ENCODE results near the gene CIRBP.

CIRBP gene

DNA sequence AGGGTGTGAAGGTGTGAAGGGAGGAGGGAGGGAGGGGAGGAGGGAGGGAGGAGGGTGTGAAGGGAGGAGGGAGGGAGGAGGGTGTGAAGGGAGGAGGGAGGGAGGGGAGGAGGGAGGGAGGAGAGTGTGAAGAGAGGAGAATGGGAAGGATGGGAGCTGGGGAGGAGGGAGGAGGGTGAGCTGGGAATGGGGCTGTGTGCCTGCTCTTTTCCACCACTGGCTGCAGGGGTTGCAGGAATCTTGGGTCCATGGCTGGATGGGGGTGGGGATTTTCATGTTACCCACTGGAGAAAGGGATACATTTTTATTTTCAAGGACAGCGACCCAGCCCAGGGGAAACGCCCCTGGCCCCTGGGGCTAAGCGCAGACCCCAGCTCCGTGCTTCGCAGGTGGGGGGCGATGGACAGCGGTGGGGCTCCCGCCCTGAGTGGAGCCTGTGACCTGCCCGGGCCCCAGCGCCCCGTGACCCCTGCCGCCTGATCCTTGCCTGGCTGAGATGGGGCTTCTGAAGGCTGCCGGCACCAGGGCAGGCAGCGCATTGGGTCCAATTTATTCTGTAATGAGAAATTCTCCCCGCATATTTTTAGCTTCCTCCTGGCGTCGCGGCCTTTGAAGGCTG, 13.6 kb downstream of the CIRBP start:
- DNase-seq, result no peak

DNA sequence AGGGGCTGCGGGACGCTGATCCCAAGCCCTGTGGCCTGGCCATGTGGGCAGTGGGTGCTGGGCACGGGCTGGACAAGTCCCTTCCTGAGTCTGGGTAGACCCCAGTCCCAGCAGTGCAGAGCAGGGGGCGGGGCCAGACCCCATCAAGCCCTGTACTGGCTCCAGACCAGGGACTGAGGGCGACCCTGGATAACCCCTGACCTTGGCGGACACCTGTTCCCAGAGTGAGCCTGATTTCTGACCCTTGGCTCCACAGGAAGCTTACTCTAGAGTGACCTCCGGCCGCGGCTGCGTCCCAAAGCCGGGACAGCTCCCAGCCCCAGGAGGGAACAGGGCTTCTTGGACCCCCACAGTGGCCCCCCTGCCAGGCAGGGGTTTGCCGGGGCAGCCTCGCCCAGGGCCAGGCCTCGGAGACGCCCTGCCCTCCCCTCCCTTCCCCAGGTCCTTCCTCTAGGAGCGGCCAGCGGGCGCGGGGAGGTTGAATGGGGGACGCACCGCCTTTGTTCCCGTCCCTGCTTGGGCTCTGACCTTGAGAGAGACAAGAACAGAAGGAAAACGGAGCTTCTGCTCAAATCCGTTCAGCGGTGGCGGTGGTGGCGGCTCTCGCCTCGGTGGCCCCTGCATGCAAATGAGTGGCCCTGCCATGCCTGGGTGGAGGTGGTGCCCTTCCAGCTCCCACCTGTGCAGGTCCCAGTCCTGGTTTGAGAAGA, 14.2 kb downstream of the CIRBP start:
- no peak for DNase-seq

DNA sequence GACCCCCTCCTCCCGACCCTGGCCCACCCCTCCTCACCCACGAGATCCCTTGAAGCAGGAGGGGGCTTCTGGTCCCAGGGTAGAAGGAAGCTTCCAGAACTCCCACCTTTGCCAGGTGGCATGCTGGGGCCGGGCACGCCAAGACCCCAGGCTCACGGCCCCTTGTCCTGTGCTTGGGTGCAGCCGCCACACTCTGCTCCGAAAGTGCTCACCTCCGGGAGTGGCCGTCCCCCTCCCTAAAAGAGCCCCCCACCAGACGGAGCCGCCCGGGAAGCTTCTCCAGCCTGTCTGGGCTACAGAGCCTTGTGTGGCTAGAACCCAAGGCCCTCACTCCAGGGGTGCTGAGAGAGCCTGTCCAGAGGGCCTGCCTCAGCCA, 14.8 kb downstream of the CIRBP start:
- no peak for DNase-seq

DNA sequence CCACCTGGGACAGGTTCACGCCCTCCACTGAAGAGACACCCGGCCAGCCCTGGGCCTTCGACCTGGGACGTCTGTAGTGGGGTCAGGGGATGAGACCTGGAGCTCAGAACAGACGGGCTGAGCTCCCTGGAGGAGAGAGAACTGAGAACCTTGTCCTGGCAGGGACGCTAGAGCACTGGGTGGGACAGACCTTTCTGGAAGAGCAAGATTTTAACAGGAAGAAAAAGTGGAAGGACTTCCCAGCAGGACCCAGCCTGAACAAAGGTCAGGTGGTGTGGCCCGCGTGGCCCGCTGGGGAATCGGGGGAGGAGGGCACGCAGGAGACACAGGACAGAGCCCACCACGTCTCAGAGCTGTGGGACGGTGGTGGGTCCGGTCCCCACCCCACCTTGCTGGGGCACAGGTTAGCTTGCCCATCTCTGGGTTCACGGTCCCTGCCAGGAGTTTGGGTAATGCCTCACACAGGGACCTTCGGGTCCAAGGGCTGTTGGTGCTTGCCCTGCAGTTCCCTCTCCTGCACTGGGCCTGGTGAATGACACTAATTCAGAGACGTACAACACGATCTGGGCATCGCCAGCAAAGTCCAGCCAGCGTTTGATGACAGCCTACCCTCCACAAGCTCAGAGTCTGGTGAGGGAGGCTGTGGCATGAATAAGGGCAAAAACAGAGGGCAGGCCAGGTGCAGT, 15.3 kb downstream of the CIRBP start:
- no peak for DNase-seq

DNA sequence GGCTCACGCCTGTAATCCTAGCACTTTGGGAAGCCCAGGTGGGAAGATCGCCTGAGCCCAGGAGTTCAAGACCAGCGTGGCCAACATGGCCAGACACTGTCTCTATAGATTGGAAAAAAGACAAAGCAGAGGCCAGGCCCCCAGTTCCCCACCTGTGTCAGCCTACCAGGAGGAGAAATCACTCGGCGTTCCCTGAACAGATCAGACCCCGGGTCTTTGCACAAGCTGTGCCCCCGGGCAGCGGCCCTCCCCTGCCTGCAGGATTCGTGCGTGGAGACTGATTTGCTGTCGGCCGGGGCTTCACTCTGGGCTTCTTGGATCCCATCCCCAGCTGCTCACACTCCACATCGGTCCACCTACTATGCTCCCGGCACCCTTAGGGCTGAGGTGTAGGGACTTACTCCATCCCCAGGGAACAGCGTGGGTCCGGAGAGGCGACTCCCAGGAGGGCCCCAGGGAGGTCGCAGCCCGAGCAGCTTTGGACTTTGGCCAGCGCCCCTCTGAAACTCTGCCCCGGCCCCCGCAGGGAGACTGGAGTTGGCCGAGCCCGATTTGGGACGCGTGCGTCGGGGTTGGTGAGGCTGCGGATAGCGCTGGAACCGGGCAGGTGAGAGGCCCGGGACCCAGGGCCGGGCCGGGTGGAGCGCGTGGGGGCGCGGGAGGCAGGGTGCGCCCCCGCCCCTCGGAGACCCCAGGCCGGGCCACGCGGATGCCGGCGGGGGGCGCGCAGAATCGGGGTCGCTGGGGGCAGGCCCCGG, 16.0 kb downstream of the CIRBP start:
- DNase-seq, result no peak

DNA sequence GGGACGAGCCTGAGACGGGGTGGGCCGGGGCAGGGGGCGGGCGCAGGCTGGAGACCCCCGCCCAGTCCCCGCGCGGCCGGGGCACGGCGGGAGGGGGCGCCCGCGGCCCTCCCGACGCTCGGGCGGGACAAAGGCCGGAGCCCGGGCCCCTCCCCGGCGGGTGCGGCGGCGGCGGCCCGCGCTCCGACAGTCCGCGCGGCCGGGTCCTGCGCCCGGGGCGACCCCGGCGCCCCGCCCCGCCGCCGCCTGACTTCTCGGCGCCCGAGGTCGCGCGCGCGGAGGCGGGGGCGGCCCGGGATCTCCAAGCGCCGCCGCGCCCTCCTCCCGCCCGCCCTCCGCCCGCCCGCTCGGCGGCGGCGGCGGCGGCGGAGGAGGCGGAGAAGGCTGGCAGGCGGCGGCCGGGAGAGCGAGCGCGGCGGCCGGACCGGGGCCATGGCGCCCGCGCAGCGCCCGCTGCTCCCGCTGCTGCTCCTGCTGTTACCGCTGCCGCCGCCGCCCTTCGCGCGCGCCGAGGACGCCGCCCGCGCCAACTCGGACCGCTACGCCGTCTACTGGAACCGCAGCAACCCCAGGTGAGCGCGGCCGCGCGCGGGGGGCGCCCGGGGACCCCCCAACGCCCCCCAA, 16.7 kb downstream of the CIRBP start, which contains the start of gene EFNA2:
TSS of gene EFNA2 (plus strand) at position 137 of the 624 bp plus-strand sequence. CDS start at position 433, 296 bp downstream.
- DNase-seq, result no peak

DNA sequence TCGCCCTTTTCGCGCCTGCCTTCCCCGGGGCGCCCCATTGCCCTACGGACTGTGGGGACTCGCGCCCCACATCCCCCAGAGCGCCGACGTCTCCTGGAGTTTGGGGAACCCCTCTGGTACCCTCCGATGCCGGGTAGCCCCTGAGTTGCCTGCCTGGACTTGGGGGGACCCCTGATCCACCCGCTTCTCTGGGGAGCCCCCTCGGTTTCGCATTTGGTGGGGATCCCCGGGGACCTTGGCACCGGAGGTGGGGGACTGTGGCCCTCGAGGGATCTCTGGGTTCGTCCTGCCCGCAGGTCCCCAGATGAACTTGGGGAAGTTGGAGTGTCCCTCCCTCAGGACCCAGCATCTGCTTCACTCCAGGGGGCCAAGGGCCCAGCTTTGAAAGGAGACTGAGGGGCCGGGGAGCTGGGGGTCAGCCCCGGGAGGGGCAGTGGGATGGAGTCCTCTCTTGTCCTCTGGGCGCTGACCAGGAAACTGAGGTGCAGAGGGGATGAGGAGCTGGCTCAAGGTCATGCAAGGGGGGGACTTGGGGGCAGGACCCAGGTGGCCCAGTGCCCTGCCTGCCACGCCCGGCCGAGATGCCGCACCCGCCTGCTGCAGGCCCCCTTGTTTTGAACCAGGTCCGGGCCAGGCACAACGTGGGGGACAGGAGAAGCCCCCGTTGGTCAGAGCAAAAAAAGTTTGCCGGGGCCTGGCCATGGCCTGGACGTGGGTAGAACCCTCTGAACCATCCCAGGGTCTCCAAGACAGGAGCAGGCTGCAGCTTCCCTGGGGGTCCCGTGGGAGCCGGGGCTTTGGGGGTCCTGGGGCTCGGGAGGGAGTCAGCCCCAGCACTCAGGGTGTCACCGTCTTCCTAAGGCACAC, 17.6 kb downstream of the CIRBP start:
- no peak for DNase-seq

DNA sequence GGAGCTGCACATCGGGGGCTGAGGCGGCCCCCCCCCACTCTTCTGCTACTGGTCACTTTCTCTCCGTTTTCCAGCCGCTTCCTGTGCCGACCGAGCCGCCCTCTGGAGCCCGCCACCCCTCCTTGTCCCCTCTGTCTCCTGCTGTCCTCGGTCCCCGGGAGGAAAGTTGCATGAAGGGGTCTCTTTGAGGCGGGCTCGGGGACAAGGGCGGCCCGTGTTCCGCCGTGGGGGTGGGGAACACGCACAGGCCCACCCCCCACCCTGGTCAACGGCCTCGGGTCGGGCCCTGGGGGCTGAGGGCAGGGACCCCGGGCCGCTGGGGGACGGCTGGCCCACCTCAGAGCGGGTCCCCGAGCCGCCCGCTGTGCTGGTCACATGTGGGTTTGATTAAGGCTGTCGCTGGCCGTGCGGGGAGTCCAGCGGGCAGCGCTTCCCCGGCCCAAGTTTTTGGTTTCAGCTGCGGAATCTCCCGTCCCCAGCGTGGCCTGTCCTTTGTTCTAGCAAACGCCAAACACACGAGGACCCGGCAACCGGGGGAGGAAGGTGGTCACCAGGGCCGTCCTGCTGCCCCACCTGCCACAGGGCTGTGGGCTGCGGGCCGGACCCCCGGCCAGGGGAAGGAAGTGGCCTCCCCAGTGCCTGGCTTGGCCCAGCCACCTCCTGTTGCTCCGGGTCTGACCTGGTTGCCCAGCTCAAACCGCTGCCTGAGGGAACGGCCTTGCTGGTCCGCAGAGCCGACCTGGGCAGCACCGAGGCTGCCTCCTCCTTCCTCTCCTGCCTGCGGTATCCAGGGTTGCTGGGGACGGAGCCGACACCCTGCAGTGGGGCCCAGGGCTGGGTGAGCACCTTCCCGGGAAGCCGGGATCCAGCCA, 18.5 kb downstream of the CIRBP start:
- no peak for DNase-seq

DNA sequence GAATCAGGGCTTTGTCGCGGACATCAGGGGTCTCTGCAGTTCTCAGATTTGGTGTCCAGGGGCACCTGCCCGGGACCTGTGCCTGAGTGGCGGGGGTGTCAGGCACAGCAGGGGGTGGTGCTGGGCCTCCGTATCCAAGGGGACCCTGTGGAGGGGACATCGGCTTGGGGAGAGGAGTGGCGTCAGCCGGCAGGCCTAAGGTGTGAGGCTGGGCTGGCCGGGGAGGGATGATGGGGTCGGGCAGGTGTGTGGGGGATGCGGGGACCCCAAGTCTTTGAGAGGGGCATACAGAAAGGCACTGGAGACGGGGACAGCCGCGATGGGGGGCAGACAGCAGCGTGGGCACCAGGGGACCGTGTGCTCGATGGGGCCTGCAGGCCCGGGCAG, 19.1 kb downstream of the CIRBP start:
- no peak for DNase-seq

DNA sequence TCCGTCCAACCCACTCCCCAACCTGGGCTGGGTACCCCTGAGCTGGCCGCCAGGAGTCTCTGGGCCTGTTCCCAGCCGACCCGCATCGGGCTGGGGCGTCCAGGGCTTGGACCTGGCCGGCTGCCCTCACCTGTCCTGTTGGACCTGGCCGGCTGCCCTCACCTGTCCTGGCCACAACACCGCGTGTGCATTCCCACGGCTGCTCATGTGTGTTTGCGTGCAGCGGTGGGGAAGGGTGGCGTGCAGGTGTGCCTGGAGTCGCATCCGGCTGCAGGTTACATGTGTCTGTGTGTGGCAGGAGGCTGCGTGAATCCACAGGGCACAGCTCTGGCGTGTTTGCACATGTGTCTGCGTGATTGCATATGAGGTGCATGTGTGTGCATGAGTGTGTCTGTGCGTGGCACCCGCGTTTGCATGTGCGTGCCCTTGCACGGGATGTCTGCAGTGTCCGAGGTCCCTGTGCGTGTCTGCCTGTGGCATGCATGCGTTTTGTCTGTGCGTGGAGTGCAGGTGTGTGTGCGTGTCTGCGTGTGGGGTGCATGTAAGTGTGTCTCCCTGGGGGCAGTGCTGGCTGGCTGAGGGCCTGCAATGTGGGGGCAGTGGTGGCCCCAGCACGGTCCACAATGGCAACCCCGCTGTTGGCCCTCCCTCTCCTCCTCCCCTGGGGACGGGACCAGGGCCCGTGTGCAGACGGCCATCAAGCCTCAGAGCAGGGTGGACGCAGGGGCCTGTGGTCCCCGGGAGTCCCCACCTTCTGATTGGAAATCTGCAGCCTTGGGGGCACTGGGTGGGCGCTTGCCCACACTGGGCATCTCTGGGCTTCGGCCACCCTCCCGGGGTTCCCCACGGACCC, 19.9 kb downstream of the CIRBP start:
- no peak for DNase-seq

DNA sequence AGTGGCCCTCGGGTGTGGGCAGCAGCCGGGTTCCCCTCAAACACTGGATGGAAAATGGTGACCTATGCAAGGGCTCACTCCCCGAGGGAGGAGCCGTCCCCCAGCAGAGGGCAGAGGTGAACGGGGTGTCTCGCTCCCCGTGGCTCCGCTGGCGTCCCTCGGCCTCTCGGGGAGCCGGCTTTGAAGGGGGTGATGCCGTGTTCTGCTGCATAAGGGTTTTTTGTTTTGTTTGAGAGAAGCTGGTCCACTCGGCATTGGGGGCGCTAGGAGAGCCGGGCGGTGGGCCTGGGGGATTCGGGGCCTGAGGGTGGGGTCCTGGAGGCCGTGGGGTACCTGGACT, 20.5 kb downstream of the CIRBP start:
- DNase-seq, result no peak

DNA sequence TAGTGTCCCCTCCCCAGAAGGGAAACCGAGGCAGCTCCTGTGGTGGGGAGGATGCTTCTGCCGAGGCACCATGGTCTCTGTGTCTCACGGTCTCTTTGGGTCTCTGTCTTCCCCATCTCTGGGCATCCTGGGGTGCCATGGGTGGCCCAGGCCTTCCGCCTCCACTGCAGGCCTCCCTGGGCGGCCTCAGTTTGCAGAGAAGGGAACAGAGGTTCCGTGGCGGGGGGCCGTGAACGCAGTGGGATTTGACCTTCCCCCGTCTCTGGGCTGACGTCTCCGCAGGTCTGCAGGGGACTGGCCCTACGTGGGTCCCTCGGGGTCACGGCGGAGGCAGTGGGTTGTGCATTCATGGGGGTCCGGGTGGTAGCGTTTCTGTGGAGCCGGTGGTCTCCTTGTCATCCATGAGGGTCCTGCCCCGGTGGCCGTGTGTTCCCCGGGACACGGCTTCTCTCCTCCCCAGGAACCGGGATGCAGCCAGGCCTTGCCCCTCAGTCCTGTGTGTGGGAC, 21.1 kb downstream of the CIRBP start:
- DNase-seq, result no peak

DNA sequence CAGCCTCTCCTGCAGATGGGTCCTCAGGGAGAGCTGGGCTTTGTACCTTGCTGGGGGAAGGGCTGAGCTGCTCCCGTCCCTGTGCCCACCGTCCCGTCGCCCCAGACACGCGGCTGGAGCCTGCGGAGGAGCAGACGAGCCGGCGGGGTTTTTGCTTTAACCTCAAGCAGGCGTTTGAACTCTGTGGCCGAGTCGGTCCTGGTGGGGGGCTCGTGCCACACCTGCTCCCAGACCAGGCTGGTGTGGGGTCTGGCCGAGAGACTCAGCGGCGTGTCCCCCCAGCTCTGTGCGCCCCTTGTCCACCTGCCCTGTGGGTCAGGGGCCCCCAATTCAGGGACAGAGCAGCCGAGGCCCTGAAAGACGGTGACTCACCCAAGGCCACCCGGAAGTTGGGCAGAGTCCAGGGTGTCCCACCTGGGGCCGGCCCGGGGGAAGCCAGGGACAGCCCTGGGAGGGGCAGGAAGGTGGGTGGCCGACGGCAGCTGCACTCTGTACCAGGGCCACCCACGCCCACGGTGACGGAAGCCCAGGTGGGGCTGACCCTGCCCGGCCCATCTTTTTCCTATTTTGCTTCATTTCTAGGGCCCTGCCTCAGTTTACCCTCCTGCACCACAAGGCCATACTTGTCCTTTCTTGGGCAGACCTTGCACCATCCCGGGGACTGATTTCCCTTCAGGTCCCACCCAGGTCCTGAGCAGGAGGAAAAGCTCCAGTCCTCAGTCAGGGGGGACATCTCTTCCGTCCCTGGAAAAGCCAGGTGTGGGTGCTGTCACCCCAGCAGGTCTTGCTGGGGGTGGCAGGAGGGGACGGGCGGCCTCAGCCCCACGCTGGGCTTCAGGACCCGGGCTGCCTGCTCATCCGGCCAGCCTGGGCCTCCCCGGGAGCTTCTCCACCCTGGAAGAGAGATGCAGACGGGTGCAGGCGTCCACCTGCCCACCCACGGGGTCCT, 21.8 kb downstream of the CIRBP start:
- no peak for DNase-seq

DNA sequence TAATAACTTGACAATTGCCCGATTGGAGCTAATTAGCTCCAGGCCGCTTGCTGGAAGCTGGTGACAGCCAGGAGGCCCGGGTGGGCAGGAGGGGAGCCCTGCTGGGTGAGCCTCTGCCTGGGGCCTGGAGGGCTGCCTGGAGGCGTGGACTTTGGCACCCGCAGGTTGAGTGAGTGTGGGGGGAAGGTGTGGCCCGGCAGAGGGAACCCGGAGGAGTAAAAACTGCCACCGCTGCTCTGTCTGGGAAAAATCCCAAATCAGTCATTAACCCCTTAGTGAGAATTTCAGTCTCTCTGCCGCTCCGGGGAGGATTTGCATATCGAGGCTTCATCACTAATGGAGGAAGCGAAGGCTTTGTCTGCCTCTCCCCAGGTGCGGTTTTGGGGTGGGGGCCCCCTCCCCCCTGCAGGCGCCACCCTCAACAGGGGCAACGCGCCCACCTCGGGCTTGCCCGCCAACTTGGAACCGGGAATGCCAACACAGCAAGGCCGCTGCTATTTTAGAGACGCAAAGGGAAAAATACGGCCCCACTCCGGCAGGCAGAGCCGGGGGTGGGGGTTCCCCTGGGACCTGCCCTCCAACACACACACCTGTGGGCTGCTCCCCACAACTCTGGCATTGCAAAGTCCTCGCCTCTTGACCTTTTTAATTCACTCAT, 22.8 kb downstream of the CIRBP start:
- DNase-seq, result no peak

DNA sequence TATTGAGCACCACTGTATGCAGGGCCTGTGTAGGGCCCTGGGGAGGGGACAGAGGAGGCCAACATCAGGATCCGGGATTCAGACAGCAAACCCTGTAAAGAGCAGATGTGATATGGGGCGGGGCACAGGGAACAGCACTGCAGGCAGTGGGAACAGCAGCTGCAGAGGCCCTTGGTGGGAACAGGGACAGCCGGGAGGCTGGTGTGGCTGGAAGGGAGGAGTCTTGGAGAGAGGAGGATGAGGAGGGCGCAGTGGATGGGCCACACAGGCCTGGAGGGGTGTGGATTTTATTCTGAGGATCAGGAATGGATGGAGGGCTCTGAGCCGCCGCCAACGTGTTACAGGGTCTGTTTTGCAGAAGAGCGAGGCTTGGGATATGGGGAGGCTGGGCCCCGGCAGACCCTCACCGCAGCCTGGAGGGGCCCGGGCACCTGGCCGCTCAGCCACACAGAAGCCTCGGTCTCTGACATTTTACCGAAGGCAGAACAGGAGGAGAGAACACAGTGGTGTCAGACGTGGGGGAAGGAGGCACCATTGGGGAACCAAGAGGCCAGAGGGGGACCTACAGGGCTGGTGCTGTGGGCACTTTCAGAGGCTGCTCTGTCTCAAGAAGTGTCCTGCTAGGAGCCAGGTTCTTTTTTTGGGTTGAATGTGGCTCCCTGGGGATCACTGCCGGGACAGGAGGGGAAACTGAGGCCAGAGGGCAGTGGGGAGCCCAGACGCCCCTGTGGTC, 23.5 kb downstream of the CIRBP start:
- no peak for DNase-seq

DNA sequence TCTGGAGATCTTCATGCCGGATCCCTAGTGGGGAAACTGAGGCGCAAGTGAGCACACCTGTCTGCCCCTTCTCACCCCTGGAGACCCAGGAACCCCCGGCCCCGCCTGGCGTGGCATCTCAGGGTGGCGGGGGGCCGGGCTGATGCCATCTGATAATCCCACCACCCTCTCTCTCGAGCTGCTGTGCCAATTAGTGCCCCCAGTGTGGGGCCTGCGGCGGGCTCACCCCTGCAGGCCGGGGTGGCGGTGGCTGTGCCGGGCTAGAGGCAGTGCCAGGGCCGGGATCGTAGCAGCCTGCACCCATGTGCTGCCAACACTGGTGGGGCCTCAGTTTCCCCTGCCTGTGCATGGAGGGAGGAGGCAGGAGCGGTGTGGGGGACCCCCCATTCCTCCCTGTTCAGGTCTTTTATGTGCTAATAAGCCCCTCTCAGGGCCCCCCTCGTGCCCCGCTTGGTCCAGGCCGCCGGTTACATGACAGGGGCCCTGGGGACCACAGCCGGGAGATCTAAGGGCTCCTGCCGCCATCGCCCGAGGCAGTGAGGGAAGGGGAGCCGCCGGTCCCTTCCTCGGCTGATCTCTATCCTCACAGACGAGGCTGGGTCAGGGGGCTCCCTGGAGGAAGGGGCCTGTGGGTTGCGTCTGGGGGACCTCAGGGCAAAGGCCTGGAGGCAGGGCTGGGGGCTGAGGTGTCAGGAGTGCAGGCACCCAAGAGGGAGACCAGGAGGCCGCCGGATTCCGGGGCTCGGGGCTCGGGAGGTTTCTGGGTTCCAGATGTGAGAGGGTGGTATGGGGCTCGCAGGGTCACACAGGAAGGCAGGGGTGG, 24.9 kb downstream of the CIRBP start:
- no peak for DNase-seq

DNA sequence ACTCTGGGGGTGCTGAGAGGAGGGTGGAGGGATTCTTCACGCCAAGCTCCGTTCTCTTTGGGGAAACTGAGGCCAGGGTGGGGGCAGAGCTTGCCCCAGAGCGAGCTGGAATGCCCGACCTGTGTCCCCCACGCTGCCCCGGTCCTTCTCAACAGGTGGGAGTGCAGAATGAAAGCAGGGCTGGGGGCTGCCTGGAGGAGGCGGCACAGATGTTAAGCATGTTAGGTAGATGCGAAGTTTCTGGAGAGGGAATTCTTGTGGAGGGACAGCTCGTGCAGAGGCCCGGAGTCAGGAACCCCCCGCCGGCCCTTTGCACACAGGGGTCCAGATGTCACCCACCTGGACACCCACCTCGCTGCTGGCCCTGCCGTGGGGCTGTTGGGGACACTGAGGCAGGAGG, 25.6 kb downstream of the CIRBP start:
- DNase-seq, result no peak

Measured in activated naive CD4-positive, alpha-beta T cell treated with anti-CD3 and anti-CD28 coated beads, Interleukin-2, amount 50 U/mL, for 16 hours (primary cell).